ENCODE results near the gene CLEC3A.
"Not testable (repeated sequence)": the region's sequence is repeated elsewhere in the genome, so short reads cannot be mapped to it uniquely, and the experiment has no call there.

Gene CLEC3A

DNA sequence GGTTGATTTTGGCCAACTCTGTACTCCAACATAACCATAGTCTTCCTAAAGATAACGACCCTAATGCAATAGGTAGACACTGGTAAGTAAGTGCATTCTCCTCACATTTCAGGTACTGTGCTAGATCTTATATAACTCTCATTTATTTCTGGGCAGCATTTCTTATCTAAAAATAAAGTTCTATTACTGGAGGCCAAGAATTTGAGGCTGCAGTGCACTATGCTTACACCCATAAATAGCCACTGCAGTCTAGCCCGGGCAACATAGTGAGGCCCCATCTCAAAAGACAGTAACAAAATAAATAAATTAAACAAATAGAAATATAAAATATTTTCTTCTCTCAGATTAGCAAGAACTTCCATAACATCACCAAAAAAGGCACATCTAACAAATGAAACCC, 12.7 kb downstream of the CLEC3A start:
- Histone ChIP-seq H3K4me1 (ENCODE audit: control insufficient read depth in 1 of 2, insufficient read depth in 2 of 2, low read length in 2 of 2) (no peaks in the 10 kb centered on the region), H3K27ac (ENCODE audit: low read length) (no peak overlapping the region), H3K27me3 (ENCODE audit: low read depth, low read length) (no peaks in the 10 kb centered on the region), H3K36me3 (ENCODE audit: control insufficient read depth in 1 of 2, insufficient read depth in 2 of 2, low read length in 2 of 2) (no peaks in the 10 kb centered on the region), H3K9me3 (ENCODE audit: control insufficient read depth in 1 of 2, low read length in 2 of 2) (no peaks in the 10 kb centered on the region), H3K4me3 (ENCODE audit: low read depth in 1 of 2, low read length in 2 of 2) (no peak overlapping the region)

DNA sequence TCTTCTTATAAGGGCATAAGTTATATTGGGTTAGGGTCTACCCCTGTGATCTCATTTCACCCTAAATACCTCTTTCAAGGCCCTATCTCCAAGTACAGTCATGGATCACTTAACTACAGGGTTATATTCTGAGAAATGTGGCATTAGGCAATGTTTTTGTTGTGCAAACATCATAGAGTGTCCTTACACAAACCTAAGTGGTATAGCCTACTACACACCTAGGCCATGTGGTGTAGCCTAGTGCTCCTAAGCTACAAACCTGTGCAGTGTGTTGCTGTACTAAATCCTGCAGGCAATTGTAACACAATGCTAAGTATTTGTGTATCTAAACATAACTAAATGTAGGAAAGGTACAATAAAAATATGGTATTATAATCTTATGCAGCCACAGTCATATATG, 18.0 kb downstream of the CLEC3A start:
- no peaks in the 10 kb centered on the region for H3K27me3 ChIP-seq (ENCODE audit: low read depth, low read length)

DNA sequence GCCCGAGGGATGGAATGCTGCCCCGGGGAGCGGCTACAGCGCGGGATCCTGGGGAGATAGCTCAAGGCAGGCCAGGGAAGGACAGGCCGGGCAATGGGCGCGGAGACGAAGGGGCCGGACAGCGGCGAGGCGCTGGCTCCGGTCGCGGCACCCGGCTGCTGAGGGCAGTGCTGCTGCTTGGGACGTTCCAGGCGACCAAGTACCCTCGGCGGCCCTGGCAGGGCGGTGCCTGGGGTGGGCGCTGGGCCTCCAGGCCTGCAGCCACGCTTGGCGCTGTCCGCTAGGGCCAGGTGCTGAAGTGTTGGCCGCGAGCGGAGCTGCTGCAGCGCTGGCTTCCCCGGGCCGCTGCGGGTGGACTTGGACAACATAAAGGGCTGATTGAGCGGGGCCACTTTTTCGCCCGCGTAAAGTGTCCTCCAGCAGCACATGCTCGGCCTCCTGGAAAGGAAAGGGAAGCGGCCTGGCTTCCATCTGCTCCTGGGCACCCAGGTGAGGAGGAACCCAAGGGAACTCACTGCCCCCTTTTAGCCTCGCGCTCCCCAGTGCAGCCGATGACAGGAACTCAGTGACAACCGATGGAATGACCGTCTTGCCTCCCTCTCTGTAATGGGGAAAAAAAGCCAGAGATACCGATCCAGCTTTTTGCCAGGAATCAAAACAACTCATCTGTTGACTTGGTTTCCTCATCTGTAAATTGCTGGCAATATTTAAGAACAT, 23.7 kb downstream of the CLEC3A start:
- Histone ChIP-seq H3K9me3 (ENCODE audit: control insufficient read depth in 1 of 2, low read length in 2 of 2) (no peaks in the 10 kb centered on the region), H3K4me3 (ENCODE audit: low read depth in 1 of 2, low read length in 2 of 2) (no peak overlapping the region), H3K27ac (ENCODE audit: low read length) (no peak overlapping the region)

More for the DNA sequence above, 18.0 kb downstream of the CLEC3A start:
- Histone ChIP-seq H3K27ac (ENCODE audit: low read length) (no peak overlapping the region), H3K36me3 (ENCODE audit: control insufficient read depth in 1 of 2, insufficient read depth in 2 of 2, low read length in 2 of 2) (no peaks in the 10 kb centered on the region), H3K9me3 (ENCODE audit: control insufficient read depth in 1 of 2, low read length in 2 of 2) (no peaks in the 10 kb centered on the region), H3K4me3 (ENCODE audit: low read depth in 1 of 2, low read length in 2 of 2) (no peak overlapping the region), H3K4me1 (ENCODE audit: control insufficient read depth in 1 of 2, insufficient read depth in 2 of 2, low read length in 2 of 2) (no peaks in the 10 kb centered on the region)

DNA sequence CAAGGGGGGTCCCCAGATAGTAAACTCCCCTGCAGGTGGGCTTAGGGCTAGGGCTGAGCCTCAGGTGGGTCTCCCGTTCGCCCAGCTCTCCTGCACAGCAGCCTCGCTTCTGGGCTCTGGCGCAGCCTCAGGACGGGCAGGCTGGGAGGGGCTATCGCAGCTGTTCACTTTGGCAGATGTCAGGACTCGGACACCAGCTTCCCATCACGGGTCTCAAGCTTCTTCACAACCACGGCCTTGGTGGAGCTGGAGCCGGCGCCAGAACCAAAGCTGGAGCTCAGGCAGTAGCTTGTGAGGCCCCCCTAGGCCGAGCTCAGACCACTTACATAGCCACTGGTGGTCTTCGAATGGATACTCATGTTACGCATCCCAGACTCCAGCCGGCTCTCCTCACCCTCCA, 26.0 kb downstream of the CLEC3A start:
- Histone ChIP-seq H3K36me3 (ENCODE audit: control insufficient read depth in 1 of 2, insufficient read depth in 2 of 2, low read length in 2 of 2) (no peaks in the 10 kb centered on the region), H3K9me3 (ENCODE audit: control insufficient read depth in 1 of 2, low read length in 2 of 2) (no peaks in the 10 kb centered on the region), H3K27ac (ENCODE audit: low read length) (no peak overlapping the region), H3K4me1 (ENCODE audit: control insufficient read depth in 1 of 2, insufficient read depth in 2 of 2, low read length in 2 of 2) (peaks cover 0 to 5% of the 10 kb centered on the region in 2 donors), H3K27me3 (ENCODE audit: low read depth, low read length) (no peaks in the 10 kb centered on the region), H3K4me3 (ENCODE audit: low read depth in 1 of 2, low read length in 2 of 2) (no peak overlapping the region)

More for the DNA sequence above, 23.7 kb downstream of the CLEC3A start:
- Histone ChIP-seq H3K27me3 (ENCODE audit: low read depth, low read length) (no peaks in the 10 kb centered on the region), H3K36me3 (ENCODE audit: control insufficient read depth in 1 of 2, insufficient read depth in 2 of 2, low read length in 2 of 2) (no peaks in the 10 kb centered on the region), H3K4me1 (ENCODE audit: control insufficient read depth in 1 of 2, insufficient read depth in 2 of 2, low read length in 2 of 2) (peaks cover 0 to 5% of the 10 kb centered on the region in 2 donors)

DNA sequence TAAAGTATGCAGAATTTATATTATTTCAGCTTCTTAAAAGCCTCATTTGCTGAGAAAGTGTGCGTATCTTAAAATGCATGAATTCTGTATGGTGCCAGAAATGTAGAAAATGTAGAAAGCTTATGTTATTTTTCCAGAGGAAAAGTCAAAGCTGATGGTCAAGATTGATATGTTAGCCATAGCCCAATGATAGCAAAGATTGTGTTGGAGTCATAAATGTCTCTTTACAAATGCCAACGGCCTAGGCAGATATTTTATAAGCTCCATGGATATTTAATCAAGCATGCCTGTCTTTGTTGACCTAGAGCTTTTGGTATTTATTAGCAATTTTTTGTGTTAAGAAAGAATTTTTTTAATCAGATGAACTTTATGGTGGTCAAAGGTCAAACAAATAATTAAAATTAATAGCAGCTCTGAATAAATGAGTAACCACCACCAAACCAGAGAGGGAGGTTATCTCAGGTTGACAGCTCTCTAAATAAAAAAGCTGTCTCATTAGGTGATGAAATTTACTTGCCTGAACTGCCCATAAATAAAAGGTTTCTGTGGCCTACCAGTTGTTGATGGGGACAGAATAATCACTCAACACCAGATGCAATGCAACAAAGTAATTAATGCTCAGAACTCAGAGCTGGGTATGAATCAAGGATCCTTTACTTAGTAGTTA, 28.5 kb downstream of the CLEC3A start:
- peaks cover 0 to 1% of the 10 kb centered on the region in 2 donors for H3K4me1 ChIP-seq (ENCODE audit: control insufficient read depth in 1 of 2, insufficient read depth in 2 of 2, low read length in 2 of 2)
- no peaks in the 10 kb centered on the region for H3K36me3 ChIP-seq (ENCODE audit: control insufficient read depth in 1 of 2, insufficient read depth in 2 of 2, low read length in 2 of 2)
- H3K4me3 ChIP-seq (ENCODE audit: low read depth in 1 of 2, low read length in 2 of 2), result no peak overlapping the region
- no peaks in the 10 kb centered on the region for H3K9me3 ChIP-seq (ENCODE audit: control insufficient read depth in 1 of 2, low read length in 2 of 2)
- H3K27ac ChIP-seq (ENCODE audit: low read length), result no peak overlapping the region
- H3K27me3 ChIP-seq (ENCODE audit: low read depth, low read length), result no peaks in the 10 kb centered on the region

DNA sequence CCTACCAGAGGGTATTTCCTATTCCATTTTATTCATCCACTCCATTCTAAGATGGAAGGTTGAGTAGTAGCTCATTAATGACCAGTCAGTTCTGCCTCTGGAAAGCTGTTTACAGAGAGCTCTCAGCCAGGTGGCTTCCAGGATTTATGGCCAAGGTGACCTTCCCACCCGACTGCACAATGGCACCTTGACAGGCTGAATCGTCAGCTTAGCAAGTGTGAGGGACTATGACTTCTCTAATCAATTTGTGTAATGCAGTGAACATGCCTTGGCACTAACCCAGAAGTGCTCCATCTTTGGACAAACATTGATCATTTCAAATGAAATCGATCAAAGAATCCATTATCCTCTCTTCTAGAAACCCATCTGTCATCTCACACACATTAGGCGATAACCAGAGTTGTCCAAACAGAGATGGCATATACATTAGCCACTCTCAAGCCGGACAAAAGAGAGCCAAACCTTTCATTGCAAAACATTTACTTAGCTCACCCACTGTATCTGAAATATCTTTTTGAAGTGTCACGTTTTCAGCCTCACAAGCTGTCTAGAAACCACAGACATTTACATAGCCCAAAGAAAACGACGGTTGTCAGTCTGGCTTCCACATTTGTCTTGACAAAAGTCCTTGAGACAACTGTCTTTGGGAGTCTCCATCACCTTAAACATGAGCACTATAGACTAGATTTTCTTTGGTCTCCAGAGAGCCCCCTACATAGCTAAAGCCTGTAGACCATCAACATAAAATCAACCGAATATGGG, 35.6 kb downstream of the CLEC3A start:
- Histone ChIP-seq H3K4me3 (ENCODE audit: low read depth in 1 of 2, low read length in 2 of 2) (no peak overlapping the region), H3K9me3 (ENCODE audit: control insufficient read depth in 1 of 2, low read length in 2 of 2) (no peaks in the 10 kb centered on the region), H3K27me3 (ENCODE audit: low read depth, low read length) (no peaks in the 10 kb centered on the region), H3K27ac (ENCODE audit: low read length) (no peak overlapping the region), H3K36me3 (ENCODE audit: control insufficient read depth in 1 of 2, insufficient read depth in 2 of 2, low read length in 2 of 2) (no peaks in the 10 kb centered on the region), H3K4me1 (ENCODE audit: control insufficient read depth in 1 of 2, insufficient read depth in 2 of 2, low read length in 2 of 2) (no peaks in the 10 kb centered on the region)

DNA sequence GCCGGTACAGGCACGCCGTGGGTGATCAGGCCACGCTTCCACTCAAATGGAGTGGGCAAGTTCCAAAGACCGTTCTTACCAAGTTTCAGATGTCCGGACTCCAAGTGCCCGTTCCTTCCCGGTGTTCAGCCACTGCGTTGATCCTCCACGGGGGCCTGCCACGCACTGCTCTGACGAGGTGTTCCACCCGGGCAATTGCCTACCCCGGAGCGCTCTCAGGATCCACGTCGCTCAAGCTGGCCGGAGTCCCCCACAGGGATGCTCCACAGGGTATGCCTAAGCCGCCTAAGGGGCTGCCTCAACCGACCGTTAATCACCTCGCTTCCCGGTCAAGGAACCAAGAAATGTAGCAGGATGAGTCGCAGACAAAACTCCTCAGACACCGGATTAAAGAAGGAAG, 37.5 kb downstream of the CLEC3A start:
- not testable (repeated sequence) for H3K4me3 ChIP-seq (ENCODE audit: low read depth in 1 of 2, low read length in 2 of 2); H3K4me1 ChIP-seq (ENCODE audit: control insufficient read depth in 1 of 2, insufficient read depth in 2 of 2, low read length in 2 of 2); H3K27me3 ChIP-seq (ENCODE audit: low read depth, low read length); H3K36me3 ChIP-seq (ENCODE audit: control insufficient read depth in 1 of 2, insufficient read depth in 2 of 2, low read length in 2 of 2); H3K27ac ChIP-seq (ENCODE audit: low read length); H3K9me3 ChIP-seq (ENCODE audit: control insufficient read depth in 1 of 2, low read length in 2 of 2)

DNA sequence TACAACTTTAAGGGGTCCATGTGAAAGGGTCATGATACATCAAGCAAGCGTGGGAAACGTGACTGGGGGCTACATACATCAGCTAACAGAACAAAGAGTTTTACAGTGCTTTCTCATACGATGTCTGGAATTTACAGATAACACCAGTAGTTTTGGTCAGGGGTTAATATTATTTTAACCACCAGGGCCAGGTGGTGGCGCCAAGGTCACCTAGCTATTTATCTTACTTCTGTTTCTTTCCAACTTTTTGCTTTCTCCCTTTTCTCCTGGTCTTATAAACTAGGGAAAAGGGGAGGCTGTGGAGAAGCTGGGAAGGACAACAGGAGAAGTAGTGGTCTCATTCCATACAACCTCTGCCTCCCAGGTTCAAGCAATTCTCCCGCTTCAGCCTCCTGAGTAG, 37.9 kb downstream of the CLEC3A start:
- Histone ChIP-seq H3K9me3 (ENCODE audit: control insufficient read depth in 1 of 2, low read length in 2 of 2) (no peaks in the 10 kb centered on the region), H3K27ac (ENCODE audit: low read length) (no peak overlapping the region), H3K4me1 (ENCODE audit: control insufficient read depth in 1 of 2, insufficient read depth in 2 of 2, low read length in 2 of 2) (no peaks in the 10 kb centered on the region)

DNA sequence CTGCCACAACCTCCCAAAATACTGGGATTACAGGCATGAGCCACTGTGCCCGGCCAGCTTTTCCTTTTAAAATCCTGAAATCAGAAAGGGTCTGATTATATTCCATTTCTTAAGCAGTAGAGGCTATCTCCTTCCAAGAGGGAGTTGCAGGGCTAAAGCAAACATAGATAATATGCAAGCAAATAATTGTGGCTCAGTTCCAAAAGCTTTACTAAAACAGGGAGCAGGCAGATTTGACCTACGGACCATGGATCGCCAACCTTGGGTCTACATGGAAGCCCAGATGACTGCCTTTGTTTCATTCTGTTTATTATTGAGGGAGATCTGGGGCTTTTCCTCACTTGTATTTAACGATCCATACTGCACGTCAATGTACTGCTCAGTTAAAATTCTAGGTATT, 38.5 kb downstream of the CLEC3A start:
- Histone ChIP-seq H3K4me3 (ENCODE audit: low read depth in 1 of 2, low read length in 2 of 2) (no peak overlapping the region), H3K9me3 (ENCODE audit: control insufficient read depth in 1 of 2, low read length in 2 of 2) (no peaks in the 10 kb centered on the region), H3K27ac (ENCODE audit: low read length) (no peak overlapping the region), H3K36me3 (ENCODE audit: control insufficient read depth in 1 of 2, insufficient read depth in 2 of 2, low read length in 2 of 2) (no peaks in the 10 kb centered on the region), H3K27me3 (ENCODE audit: low read depth, low read length) (no peaks in the 10 kb centered on the region), H3K4me1 (ENCODE audit: control insufficient read depth in 1 of 2, insufficient read depth in 2 of 2, low read length in 2 of 2) (no peaks in the 10 kb centered on the region)

More for the DNA sequence above, 37.9 kb downstream of the CLEC3A start:
- no peaks in the 10 kb centered on the region for H3K27me3 ChIP-seq (ENCODE audit: low read depth, low read length)
- H3K4me3 ChIP-seq (ENCODE audit: low read depth in 1 of 2, low read length in 2 of 2), result no peak overlapping the region
- no peaks in the 10 kb centered on the region for H3K36me3 ChIP-seq (ENCODE audit: control insufficient read depth in 1 of 2, insufficient read depth in 2 of 2, low read length in 2 of 2)

DNA sequence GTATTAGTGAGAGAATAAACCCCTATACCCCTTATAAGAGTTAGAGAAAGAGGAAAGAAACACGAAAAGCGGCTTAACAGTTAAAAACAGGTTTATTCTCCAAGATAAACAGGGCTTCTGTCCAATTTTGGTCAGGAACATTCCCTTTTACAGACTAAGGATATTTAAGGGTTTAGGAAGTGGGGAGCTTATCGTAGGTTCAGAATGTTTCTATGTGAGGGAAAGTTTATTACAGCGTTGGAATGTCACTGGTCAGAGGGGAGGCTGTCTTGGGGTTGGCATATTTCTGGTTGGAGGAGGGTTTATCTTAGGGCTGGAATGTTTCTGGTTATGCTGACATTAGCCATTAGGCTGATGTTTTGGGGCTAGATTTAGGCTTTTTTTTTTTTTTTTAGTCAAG, 43.0 kb downstream of the CLEC3A start:
- H3K27ac ChIP-seq (ENCODE audit: low read length), result no peak overlapping the region
- no peaks in the 10 kb centered on the region for H3K27me3 ChIP-seq (ENCODE audit: low read depth, low read length)
- H3K4me1 ChIP-seq (ENCODE audit: control insufficient read depth in 1 of 2, insufficient read depth in 2 of 2, low read length in 2 of 2), result no peaks in the 10 kb centered on the region
- H3K4me3 ChIP-seq (ENCODE audit: low read depth in 1 of 2, low read length in 2 of 2), result no peak overlapping the region
- H3K9me3 ChIP-seq (ENCODE audit: control insufficient read depth in 1 of 2, low read length in 2 of 2), result no peaks in the 10 kb centered on the region
- H3K36me3 ChIP-seq (ENCODE audit: control insufficient read depth in 1 of 2, insufficient read depth in 2 of 2, low read length in 2 of 2), result no peaks in the 10 kb centered on the region

DNA sequence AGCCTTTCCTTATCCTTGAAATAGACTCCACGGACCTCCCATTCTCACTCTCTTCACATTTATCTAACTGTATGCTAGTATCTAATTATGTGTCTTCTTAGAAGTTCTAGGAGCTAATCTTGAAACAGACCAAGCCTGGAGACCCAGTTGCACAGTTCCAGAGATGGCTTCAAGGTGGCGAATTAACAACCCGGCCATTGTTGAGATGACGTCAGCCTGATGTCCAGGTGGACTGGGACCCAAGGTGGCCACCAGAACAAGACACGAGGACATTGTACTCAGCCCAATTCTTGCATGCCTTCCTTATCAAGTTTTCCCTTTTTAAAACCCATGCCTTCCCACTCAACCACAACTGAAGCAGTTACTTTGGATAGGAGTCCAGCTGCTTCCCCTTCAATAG, 47.6 kb downstream of the CLEC3A start:
- Histone ChIP-seq H3K4me1 (ENCODE audit: control insufficient read depth in 1 of 2, insufficient read depth in 2 of 2, low read length in 2 of 2) (no peaks in the 10 kb centered on the region), H3K36me3 (ENCODE audit: control insufficient read depth in 1 of 2, insufficient read depth in 2 of 2, low read length in 2 of 2) (no peaks in the 10 kb centered on the region), H3K27me3 (ENCODE audit: low read depth, low read length) (no peaks in the 10 kb centered on the region), H3K27ac (ENCODE audit: low read length) (no peak overlapping the region), H3K4me3 (ENCODE audit: low read depth in 1 of 2, low read length in 2 of 2) (no peak overlapping the region), H3K9me3 (ENCODE audit: control insufficient read depth in 1 of 2, low read length in 2 of 2) (no peaks in the 10 kb centered on the region)
